ENCODE data around the gene AARS2. TPM values are rescaled to one million over a fixed set of nuclear protein-coding genes. Genes with fewer than 3 reads are reported as not detected.

Gene AARS2
- polyA plus RNA-seq, 1 experiment = 7.3 TPM

DNA sequence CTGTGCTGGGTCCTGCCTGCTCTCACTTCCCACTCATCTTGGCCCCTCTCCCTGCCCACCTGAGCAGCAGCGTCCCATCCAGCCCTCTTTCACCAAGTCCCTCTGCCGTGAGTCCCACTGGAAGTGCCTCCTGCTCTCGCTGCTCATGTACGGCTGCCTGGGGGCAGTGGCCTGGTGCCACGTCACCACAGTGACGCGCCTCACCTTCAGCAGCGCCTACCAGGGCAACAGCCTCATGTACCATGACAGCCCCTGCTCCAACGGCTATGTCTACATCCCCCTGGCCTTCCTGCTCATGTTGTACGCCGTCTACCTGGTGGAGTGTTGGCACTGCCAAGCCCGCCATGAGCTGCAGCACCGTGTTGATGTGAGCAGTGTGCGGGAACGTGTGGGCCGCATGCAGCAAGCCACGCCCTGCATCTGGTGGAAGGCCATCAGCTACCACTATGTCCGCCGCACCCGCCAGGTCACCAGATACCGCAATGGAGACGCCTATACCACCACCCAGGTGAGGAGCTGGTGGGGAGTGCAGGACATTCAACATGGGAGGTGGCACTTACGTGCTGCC is 40.1 kb downstream of the AARS2 start:
- Histone ChIP-seq H3K4me3 (ENCODE audit: low read depth, low read length) (no peak overlapping the region), H3K27me3 (ENCODE audit: control insufficient read depth, insufficient read depth, low read length) (peaks cover 43% of the 10 kb centered on the region), H3K36me3 (ENCODE audit: control insufficient read depth, insufficient read depth, low read length) (no peaks in the 10 kb centered on the region)
- CTCF ChIA-PET = no interaction called here
- TF ChIP-seq, protein P1, sequence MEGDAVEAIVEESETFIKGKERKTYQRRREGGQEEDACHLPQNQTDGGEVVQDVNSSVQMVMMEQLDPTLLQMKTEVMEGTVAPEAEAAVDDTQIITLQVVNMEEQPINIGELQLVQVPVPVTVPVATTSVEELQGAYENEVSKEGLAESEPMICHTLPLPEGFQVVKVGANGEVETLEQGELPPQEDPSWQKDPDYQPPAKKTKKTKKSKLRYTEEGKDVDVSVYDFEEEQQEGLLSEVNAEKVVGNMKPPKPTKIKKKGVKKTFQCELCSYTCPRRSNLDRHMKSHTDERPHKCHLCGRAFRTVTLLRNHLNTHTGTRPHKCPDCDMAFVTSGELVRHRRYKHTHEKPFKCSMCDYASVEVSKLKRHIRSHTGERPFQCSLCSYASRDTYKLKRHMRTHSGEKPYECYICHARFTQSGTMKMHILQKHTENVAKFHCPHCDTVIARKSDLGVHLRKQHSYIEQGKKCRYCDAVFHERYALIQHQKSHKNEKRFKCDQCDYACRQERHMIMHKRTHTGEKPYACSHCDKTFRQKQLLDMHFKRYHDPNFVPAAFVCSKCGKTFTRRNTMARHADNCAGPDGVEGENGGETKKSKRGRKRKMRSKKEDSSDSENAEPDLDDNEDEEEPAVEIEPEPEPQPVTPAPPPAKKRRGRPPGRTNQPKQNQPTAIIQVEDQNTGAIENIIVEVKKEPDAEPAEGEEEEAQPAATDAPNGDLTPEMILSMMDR (IDR thresholded peaks at IDR 0.05; ENCODE audit: insufficient read depth, low read depth, low read length) = no peak
- POLR2A ChIA-PET = no interaction called here
- DNase-seq (ENCODE audit: low read depth) = no peak

DNA sequence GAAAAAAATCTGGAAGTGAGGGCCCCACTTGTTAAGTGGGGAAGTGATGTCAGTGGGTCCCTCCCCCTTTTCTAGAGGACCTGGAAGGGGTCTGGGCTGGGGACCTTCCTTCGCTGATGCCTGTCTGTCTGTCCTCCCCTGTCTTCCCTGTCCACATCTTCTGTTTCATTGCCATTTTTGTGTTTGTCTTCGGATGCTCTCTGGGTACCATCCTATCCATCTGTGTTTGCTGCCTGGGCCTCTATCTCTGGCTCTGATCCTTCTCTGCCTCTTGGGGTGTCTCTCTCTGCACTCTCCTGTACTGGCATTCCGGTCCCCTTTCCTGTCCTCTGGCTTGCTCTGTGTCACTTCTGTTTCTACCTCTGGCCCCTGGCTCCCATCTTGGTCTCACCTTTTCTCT is 40.6 kb downstream of the AARS2 start:
- DNase-seq (ENCODE audit: low read depth) = no peak
- ChIA-PET POLR2A (no interaction called here), CTCF (interaction anchor here (8.7 kb wide), 1 partner anchor 63 kb away, joined by 138 read pairs; no protein-coding TSS in a partner anchor)
- Histone ChIP-seq H3K4me3 (ENCODE audit: low read depth, low read length) (no peak overlapping the region), H3K27me3 (ENCODE audit: control insufficient read depth, insufficient read depth, low read length) (peaks cover 43% of the 10 kb centered on the region), H3K36me3 (ENCODE audit: control insufficient read depth, insufficient read depth, low read length) (no peaks in the 10 kb centered on the region)
- TF ChIP-seq, protein P1 (IDR thresholded peaks at IDR 0.05; ENCODE audit: insufficient read depth, low read depth, low read length) = no peak

DNA sequence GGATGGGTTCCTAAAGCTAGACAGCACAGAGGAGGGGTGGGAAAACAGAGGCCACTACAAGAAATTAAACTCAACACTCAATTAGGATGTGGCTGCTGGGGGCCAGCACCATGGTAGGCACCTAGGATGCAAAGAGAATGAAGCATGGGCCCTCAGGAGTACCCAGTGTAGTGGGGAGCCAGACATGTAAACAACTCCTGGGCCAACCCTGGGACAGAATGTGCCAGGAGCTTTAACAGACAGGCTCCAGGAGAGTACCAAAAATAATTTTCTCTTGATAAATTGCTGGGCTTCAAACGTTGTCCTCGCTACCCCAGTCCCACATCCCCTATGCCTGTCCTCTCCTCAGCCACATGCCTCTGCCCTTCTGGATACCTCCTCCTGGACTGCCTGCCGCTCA is 41.2 kb downstream of the AARS2 start:
- ChIA-PET POLR2A (no interaction called here), CTCF (interaction anchor here (0.6 to 8.7 kb wide), 2 partner anchors 64 to 1173 kb away, joined by 3 to 138 read pairs; no protein-coding TSS in a partner anchor)
- DNase-seq (ENCODE audit: low read depth) = no peak
- Histone ChIP-seq H3K36me3 (ENCODE audit: control insufficient read depth, insufficient read depth, low read length) (no peaks in the 10 kb centered on the region), H3K27me3 (ENCODE audit: control insufficient read depth, insufficient read depth, low read length) (peaks cover 42% of the 10 kb centered on the region), H3K4me3 (ENCODE audit: low read depth, low read length) (no peak overlapping the region)
- TF ChIP-seq, protein P1 (IDR thresholded peaks at IDR 0.05; ENCODE audit: insufficient read depth, low read depth, low read length) = no peak

DNA sequence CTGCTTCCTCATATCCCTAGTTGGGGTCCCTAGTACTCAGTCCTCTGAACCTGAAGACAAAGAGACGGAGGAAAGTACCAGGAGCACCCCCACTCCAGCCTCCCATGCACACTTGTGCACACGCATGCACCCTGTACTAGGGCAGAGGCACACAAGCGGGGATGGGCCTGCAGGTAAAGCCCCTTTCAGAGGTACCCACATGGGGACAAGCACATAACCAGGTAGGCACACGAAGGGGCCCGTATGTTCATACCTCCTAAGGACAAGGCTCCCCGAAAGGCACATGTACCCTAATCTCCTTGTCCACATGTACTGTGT is 41.8 kb downstream of the AARS2 start:
- DNase-seq (ENCODE audit: low read depth) = no peak
- CTCF ChIA-PET = interaction anchor here (2.1 to 8.7 kb wide), 2 partner anchors 41 to 64 kb away, joined by 8 to 138 read pairs; partner anchors contain the start of gene AARS2
- H3K36me3 ChIP-seq (ENCODE audit: control insufficient read depth, insufficient read depth, low read length) = no peaks in the 10 kb centered on the region
- POLR2A ChIA-PET = no interaction called here
- TF ChIP-seq, protein P1 (IDR thresholded peaks at IDR 0.05; ENCODE audit: insufficient read depth, low read depth, low read length) = no peak
- H3K4me3 ChIP-seq (ENCODE audit: low read depth, low read length) = no peak overlapping the region
- peaks cover 42% of the 10 kb centered on the region for H3K27me3 ChIP-seq (ENCODE audit: control insufficient read depth, insufficient read depth, low read length)

DNA sequence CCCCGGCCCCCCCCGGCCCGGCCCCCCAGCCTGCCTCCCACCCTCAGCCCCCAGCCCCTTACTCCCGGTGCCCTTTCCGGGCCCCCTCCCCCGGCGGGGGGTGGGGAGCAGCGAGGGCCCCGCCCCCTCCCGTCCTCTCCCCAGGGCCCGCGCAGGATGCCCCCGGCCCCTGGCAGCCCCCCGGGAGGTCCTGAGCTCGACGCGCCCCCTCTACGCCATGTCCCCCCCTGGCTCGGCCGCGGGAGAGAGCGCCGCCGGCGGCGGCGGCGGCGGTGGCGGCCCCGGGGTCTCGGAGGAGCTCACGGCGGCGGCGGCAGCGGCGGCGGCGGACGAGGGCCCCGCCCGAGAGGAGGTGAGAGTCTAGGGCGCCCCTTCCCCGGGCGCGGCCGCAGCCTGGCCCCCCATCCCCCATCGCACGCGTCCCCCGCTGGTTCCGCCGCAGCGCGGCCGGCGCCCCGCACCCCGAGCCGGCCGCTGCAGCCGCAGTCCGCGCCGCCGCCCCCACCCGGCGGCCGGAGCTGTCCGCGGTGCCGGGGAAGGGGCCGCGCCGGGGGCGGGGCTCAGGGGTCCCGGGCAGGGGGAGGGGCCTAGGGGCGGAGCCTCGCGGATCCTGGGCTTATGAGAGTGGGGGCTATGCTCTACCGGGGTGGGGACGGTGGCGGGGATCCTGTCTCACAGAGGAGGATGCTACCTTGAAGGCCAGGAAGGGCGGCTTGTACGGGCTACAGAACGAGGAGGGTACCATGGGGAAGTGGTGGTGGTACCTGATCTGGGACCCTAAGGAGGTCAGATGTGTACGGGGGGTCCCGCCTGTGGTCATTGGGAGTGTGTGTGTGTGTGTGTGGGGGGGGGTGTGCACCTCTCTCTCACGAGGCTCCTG is 42.4 kb downstream of the AARS2 start:
- TF ChIP-seq, protein P1 (IDR thresholded peaks at IDR 0.05; ENCODE audit: insufficient read depth, low read depth, low read length) = no peak
- no peak for DNase-seq (ENCODE audit: low read depth)
- Histone ChIP-seq H3K36me3 (ENCODE audit: control insufficient read depth, insufficient read depth, low read length) (no peaks in the 10 kb centered on the region), H3K27me3 (ENCODE audit: control insufficient read depth, insufficient read depth, low read length) (peaks cover 42% of the 10 kb centered on the region), H3K4me3 (ENCODE audit: low read depth, low read length) (no peak overlapping the region)
- CTCF ChIA-PET = interaction anchor here (1.1 to 8.7 kb wide), 3 partner anchors 42 to 65 kb away, joined by 3 to 138 read pairs (median 8); partner anchors contain the start of gene AARS2
- POLR2A ChIA-PET = no interaction called here
